ELF-1 (cell line): ENCODE measurements around the gene METTL27.
"Not testable (repeated sequence)": the region's sequence is repeated elsewhere in the genome, so short reads cannot be mapped to it uniquely, and the experiment has no call there.

Experiments used
- DNase-seq: peaks from one replicate; pipeline ENCODE4 v3.0.0-alpha.2; 2016; ENCODE audit warnings: low read depth, low spot score

METTL27 gene

DNA sequence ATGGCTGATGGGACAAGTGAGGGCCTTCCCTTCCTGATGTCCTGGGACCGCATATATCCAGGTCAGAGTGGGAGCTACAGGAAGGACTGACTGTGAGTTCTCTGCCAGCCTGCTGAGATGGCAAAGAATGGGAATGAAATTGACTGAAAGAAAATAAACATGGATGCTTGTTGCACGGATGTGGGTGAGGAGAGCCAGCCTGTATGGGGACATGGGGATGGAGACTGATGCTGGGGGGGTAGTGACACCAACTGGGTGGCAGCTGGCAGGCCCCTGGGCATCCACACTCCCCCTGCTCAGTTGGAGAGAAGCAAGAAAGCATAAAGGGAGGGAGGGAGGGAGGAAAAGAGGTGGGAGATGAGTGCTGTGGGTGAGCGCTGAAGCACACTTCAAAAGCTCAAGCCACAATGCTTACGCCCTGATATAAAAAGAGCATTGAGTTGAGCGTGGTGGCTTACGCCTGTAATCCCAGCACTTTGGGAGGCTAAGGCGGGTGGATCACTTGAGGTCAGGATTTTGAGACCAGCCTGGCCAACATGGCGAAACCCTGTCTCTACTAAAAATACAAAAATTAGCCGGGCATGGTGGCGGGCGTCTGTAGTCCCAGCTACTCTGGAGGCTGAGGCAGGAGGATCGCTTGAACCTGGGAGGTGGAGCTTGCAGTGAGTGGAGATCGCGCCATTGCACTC is 20.6 kb downstream of the METTL27 start:
- DNase-seq = not testable (repeated sequence)

- DNase-seq = no peak
Observed at GRCh38 chr7:73820013-73820412, 22.3 kb downstream of the METTL27 start.

DNA sequence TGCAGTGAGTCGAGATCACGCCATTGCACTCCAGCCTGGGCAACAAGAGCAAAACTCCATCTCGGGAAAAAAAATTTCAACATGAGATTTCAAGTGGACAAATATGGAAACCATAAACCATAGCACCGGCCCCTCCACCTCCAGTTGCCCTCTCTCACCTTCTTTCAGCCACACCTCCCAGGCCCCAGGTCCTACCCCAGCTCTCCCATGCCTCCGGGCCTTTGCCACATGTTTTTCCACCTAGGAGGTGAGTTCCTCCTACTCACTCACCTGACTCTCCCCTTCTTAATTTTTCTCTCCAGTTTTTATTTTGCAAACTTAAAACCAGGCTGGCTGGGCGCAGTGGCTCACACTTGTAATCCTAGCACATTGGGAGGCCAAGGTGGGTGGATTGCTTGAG is 25.2 kb downstream of the METTL27 start:
- no peak for DNase-seq

GRCh38 chr7:73815436-73815835 is 26.9 kb downstream of the METTL27 start:
- no peak for DNase-seq

GRCh38 chr7:73812996-73813395 is 29.3 kb downstream of the METTL27 start:
- DNase-seq = no peak

DNA sequence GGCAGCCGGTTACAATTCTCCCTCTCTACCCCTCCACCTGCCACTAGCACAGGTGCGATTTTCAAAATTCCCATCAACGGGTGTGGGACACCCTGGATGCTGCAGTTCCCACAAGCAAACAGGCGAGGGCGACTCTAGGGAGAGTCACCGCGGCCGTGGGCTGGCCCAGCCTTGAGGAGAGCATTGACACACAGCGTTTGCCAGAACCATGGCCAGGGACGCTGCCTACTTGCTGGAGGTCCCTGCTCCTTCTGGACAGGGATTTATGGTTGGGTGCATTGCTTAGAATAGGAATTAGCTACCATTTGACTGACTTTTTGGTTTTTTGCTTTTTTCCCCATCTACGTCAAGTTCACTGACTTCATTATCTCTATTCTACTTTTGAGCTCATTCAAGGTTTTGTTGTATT is 30.6 kb downstream of the METTL27 start:
- DNase-seq = peak; percentile 90

- no peak for DNase-seq
Observed at GRCh38 chr7:73810998-73811360, 31.3 kb downstream of the METTL27 start.

DNA sequence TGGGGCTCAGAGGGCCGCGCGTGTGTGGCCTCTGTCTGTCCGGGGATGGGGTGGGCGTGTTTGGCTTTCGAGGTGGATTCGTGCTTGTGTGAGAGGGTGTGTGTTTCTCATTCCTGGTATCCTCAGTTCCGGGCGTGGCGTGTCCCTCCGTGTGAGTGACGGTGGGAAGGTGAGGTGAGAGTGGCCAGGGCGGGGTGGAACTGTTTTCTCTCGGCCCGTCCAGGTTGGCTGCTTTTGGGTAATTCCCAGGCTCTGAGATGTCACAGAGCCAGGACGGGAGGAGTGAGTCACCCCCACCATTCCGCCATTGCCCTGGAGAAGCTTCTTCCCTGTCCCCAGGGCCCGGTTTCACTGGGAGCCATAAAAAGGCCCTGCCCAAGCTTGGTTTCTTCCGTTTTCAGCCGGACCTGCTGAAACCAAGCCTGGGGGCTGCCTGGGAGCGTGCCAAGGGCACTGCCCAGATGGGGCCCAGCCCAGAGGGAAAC is 32.8 kb downstream of the METTL27 start:
- DNase-seq = peak; percentile 65

GRCh38 chr7:73802459-73802858 is 39.9 kb downstream of the METTL27 start:
- DNase-seq = no peak

- no peak for DNase-seq
Observed at GRCh38 chr7:73801577-73801976, 40.7 kb downstream of the METTL27 start.

DNA sequence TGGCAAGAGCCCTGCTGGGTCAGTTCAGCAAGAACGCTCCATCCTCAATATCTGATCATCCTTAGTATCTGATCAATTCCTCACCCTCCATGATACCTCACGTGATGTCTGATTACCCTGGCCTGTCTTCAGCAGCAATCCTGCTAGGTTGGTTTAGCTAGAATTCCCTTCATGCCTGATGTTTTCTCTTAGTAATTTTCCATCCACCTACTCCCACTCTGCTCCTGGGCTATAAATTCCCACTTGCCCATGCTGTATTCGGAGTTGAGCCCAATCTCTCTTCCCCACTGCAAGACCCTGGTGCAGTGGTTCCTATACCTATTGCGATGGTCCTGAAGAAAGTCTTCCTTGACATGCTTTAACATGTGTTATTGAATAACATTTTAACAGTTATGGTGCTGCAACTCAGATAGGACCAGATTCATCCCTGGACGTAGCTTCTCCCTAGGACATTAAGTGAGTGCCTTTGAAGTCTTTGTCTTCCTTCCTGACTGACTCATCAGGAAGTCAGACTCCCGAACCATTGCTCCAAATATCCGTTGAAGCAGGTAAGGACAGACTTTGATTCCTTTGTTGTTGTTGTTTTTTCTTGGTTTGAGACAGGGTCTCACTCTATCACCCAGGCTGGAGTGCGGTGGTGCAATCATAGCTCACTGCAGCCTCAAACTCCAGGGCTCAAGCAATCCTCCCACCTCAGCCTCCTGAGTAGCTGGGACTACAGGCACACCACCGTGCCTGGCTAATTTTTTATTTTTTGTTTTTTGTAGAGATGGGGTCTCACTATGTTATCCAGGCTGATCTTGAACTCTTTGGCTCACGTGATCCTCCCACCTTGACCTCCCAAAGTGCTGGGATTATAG is 42.8 kb downstream of the METTL27 start:
- DNase-seq = peak; percentile 22

DNA sequence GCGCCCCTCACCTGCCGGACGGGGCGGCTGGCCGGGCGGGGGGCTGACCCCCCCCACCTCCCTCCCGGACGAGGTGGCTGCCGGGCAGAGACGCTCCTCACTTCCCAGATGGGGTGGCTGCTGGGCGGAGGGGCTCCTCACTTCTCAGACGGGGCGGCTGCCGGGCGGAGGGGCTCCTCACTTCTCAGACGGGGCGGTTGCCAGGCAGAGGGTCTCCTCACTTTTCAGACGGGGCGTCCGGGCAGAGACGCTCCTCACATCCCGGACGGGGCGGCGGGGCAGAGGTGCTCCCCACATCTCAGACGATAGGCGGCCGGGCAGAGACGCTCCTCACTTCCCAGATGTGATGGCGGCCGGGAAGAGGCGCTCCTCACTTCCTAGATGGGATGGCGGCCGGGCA is 45.1 kb downstream of the METTL27 start:
- DNase-seq = not testable (repeated sequence)

GRCh38 chr7:73796656-73797055 is 45.7 kb downstream of the METTL27 start:
- not testable (repeated sequence) for DNase-seq

DNA sequence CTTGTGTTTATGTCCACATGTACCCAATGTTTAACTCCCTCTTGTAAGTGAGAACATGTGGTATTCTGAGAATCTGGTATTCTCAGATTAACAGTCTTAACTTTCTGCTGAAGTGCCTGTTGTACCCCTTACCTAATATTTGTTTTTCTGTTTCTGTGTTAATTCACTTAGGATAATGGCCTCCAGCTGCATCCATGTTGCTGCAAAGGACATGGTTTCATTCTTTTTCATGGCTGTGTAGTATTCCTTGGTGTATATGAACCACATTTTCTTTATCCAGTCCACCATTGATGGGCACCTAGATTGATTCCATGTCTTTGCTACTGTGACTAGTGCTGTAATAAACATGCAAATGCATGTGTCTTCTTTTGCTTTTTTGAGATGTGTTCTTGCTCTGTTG is 47.1 kb downstream of the METTL27 start:
- not testable (repeated sequence) for DNase-seq

- DNase-seq = not testable (repeated sequence)
Observed at GRCh38 chr7:73791170-73791690, 51.1 kb downstream of the METTL27 start.

DNA sequence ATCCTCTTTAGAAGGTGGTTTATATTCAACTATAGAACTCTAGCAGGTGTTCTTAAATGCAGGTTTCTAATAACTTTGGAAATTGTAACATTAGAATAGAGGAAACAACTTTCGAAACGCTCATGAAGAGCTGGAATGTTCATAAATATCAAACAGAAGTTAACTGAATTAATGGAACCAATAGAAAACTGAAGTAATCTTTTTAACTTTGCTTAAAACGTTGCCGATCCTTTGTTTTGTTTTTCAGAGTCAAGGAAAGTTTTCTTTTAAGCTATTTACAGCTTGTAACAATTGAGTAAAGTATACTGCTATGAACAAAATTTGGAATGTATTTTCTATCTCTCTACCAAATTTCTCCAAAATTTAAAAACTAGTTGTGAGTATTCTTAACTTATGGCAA is 53.3 kb downstream of the METTL27 start:
- DNase-seq = no peak

GRCh38 chr7:73787786-73788048 is 54.6 kb downstream of the METTL27 start:
- not testable (repeated sequence) for DNase-seq

DNA sequence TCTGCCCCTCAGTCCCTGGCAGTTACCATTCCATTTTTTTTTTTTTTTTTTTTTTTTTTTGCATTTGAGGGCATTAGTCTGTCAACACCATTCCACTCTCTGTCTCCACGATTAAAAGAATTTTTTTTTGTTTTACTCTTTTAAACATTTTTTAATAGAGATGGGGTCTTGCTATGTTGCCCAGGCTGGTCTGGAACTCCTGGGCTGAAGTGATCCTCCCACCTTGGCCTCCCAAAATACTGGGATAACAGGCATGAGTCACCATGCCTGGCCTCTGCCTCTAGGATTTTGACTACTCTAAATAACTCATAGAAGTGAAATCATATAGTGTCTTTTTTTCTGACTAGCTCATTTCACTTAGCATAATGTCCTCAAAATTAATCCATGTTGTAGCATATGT is 55.7 kb downstream of the METTL27 start:
- no peak for DNase-seq
